GM23248 (cell line): ENCODE results near the gene GYG2.

ENCODE experiments used
- EZH2 ChIP-seq: fragments of 200-600 bp; sonication (generic); IDR thresholded peaks from 2 replicates; pipeline ENCODE4 v1.6.1; 2018; ENCODE audit warnings: antibody characterized with exemption, mild to moderate bottlenecking; ENCODE audit not compliant: insufficient read depth, poor library complexity, severe bottlenecking
- EZH2phosphoT487 ChIP-seq: fragments of 200-600 bp; sonication (generic); IDR thresholded peaks from 2 replicates; pipeline ENCODE4 v1.6.1; 2018; ENCODE audit warnings: antibody characterized with exemption, moderate library complexity, mild to moderate bottlenecking, low read depth; ENCODE audit not compliant: insufficient read depth

DNA sequence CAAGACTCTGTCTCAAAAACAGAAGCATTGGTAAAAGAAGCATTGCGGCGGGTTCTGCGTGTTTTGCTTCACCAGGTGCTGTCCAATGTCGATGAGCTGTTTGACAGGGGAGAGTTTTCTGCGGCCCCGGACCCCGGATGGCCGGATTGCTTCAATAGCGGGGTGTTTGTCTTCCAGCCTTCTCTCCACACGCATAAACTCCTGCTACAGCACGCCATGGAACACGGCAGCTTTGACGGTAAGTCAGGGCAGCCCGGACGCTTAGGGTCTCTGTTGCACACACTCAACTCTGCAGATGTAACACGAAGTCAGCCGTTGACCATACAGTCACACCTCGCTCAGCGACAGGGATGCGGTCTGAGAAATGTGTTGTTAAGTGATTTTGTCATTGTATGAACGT, 26.2 kb downstream of the GYG2 start:
- TF ChIP-seq EZH2 (no peak), EZH2phosphoT487 (no peak)
